ENCODE measurements around the gene FHOD3. TPM values are rescaled to one million over a fixed set of nuclear protein-coding genes. Genes with fewer than 3 reads are reported as not detected.

Gene FHOD3
- total RNA-seq, 2 experiments from 2014 or later: not detected

DNA sequence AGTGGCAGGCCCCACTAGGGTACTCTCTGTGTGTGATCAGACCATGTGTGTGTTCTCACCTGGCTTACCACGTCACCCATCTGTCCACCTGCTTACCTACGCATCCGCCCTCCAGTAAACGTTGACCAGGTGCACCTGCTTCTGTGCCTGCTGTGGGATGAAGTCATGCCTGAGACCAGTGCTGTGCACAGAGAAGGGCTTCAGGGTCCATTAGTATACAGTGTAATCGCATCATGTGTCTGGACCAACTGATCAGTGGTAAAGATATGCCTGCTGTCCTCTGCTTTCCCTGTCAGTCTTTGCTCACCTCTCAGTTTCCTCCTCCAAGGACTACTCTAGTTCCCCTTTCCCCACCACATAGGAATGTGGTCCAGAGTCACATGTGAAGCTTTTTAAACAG is 109.3 kb downstream of the FHOD3 start:
- no peaks in the 10 kb centered on the region for H3K36me3 Mint-ChIP-seq
- H3K9me3 Mint-ChIP-seq: no peaks in the 10 kb centered on the region
- no peaks in the 10 kb centered on the region for H3K4me1 Mint-ChIP-seq
- H3K27ac Mint-ChIP-seq: no peak overlapping the region
- peaks cover 2% of the 10 kb centered on the region for H3K27me3 Mint-ChIP-seq
- DNase-seq: no peak
- no peak overlapping the region for H3K4me3 Mint-ChIP-seq

DNA sequence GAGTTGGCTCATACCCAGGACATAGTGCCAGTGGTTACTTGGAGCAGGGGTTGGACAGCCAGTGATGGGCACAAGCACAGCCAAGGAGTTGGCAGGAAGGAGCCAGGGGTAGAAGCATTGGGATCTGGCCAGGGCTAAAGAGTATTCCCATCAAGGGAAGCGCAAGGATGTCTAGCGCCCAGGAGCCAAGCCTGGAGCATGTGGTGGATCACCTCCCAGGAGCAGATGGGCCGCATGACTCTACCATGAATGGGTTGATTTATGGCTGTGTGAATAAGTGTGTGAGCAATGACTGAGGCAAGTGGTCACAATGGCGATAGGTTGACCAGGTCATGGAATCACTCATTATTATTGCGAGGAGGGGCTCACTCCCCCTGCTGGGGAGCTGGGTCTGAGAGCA is 111.1 kb downstream of the FHOD3 start:
- H3K9me3 Mint-ChIP-seq: no peaks in the 10 kb centered on the region
- no peaks in the 10 kb centered on the region for H3K36me3 Mint-ChIP-seq
- no peak overlapping the region for H3K27ac Mint-ChIP-seq
- no peaks in the 10 kb centered on the region for H3K4me1 Mint-ChIP-seq
- DNase-seq: no peak
- peaks cover 3% of the 10 kb centered on the region for H3K27me3 Mint-ChIP-seq
- no peak overlapping the region for H3K4me3 Mint-ChIP-seq

DNA sequence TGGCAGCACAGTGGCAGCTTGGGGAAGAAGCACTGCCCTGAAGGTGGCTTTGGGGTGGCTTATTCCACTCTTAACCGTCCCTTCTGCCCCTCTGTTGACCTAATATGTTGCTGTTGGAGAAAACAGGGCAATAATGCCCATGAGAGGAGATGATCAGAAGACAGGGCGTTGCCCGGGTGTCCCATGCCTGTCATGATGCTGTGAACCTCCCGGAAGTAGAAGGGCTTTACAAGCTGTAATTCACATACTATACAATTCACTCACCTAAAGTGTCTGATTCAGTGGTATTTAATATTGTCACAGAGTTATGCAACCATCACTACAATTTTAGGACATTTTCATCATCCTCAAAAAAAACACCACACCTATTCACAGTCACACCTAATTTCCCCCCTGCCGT is 112.3 kb downstream of the FHOD3 start:
- Mint-ChIP-seq H3K4me3 (no peak overlapping the region), H3K9me3 (no peaks in the 10 kb centered on the region), H3K27me3 (peaks cover 3% of the 10 kb centered on the region), H3K4me1 (no peaks in the 10 kb centered on the region), H3K36me3 (no peaks in the 10 kb centered on the region), H3K27ac (no peak overlapping the region)
- DNase-seq: no peak

DNA sequence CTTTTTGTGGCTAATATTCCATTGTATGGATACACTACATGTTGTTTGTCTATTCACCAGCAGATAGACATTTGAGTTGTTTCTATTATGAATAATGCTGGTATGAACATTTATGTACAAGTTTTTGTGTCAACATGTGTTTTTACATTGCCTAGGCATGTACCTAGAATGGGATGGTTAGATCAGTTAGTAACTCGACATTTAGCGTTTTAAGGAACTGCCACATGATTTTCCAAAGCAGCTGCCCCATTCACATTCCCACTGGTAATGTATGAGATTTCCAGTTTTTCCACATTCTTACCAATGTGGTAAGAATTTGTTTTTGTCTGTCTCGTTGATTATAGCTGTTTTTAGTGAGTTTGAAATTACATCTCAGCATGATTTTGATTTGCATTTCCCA is 112.8 kb downstream of the FHOD3 start:
- H3K27me3 Mint-ChIP-seq: peaks cover 3% of the 10 kb centered on the region
- H3K4me1 Mint-ChIP-seq: no peaks in the 10 kb centered on the region
- DNase-seq: no peak
- no peaks in the 10 kb centered on the region for H3K36me3 Mint-ChIP-seq
- no peaks in the 10 kb centered on the region for H3K9me3 Mint-ChIP-seq
- H3K4me3 Mint-ChIP-seq: no peak overlapping the region
- no peak overlapping the region for H3K27ac Mint-ChIP-seq

DNA sequence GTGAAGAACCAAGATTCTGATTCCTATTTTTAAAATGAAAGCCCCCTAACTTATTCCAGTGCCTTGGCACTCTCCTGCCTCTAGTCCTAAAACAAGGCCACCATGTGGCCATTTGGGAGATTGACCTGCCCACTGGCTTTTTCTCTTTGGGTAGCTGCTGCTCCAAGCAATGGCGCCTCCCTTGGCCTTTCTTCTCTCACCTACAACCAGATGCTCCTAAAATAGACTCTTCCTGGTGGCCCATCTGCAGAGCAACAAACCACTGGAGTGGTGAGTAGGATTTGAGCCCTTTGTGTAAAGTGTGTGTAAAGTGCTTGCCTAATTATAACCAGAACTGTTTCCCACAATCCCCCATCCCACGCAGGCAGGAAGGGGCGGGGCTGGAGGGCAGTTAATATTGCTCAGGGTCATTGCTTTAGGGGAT is 114.2 kb downstream of the FHOD3 start:
- Mint-ChIP-seq H3K27me3 (peaks cover 3% of the 10 kb centered on the region), H3K36me3 (no peaks in the 10 kb centered on the region), H3K9me3 (no peaks in the 10 kb centered on the region), H3K4me3 (no peak overlapping the region), H3K27ac (no peak overlapping the region), H3K4me1 (no peaks in the 10 kb centered on the region)
- no peak for DNase-seq

DNA sequence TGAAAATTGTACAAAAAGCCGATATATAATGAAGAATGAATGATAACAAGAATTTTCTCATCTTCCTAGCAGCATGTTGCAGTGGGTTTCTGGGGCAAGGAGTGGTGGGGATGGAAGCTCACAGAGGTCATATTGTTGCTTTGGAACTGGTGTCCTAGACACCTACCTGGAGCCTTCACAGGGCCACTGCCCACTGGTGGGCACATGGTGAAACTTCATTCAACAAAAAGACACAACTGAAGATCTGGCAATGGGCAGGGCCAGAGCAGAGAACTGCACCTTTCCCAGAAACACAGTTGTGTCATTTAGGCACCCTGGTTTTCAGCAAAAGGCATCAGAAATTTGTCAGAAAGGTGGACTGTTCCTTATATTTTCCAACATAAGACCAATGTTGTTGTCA is 115.3 kb downstream of the FHOD3 start:
- no peaks in the 10 kb centered on the region for H3K9me3 Mint-ChIP-seq
- H3K36me3 Mint-ChIP-seq: no peaks in the 10 kb centered on the region
- H3K27ac Mint-ChIP-seq: no peak overlapping the region
- no peak for DNase-seq
- no peak overlapping the region for H3K4me3 Mint-ChIP-seq
- peaks cover 3% of the 10 kb centered on the region for H3K27me3 Mint-ChIP-seq
- H3K4me1 Mint-ChIP-seq: no peaks in the 10 kb centered on the region

DNA sequence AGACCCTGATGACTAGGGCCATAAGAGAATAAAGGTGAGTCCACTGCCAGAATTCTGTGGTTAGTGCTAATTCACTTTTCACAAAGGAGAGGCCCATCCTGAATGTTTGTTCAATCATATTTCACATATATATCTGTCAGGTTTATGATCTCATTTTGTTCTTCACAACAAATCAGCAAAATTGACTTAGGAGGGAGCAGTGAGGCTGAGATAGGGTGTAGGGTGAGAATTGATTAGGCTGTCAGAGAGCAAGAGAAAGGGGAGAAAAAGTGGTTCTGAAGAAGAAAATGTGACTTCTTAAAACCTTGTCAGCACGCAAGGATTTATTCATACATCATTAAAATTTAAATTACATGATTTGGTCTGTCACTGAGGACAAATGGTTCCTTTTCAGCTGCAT is 117.7 kb downstream of the FHOD3 start:
- H3K27me3 Mint-ChIP-seq: peaks cover 8% of the 10 kb centered on the region
- DNase-seq: no peak
- H3K36me3 Mint-ChIP-seq: no peaks in the 10 kb centered on the region
- H3K27ac Mint-ChIP-seq: no peak overlapping the region
- no peak overlapping the region for H3K4me3 Mint-ChIP-seq
- no peaks in the 10 kb centered on the region for H3K4me1 Mint-ChIP-seq
- H3K9me3 Mint-ChIP-seq: no peaks in the 10 kb centered on the region

DNA sequence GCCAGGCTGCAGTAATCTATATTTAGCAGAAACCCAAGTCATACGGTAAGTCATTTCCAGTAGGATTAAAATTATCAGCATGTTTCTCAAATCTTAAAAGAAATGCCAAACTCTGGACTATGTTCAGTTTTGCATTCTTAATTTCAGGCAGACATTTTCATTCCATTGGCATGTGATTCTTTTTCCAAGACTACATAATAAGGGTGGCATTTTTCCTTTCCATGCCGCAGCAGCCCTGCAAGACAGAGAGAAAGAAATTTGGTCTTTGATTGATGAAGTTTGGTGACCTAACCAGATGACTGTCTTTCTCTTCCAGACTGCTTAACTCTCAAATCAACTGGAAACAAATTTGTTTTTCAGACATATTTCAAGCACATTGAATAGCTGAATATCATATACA is 118.1 kb downstream of the FHOD3 start:
- no peak for DNase-seq
- Mint-ChIP-seq H3K27ac (no peak overlapping the region), H3K9me3 (no peaks in the 10 kb centered on the region), H3K4me1 (no peaks in the 10 kb centered on the region), H3K36me3 (no peaks in the 10 kb centered on the region), H3K4me3 (no peak overlapping the region), H3K27me3 (peaks cover 8% of the 10 kb centered on the region)

DNA sequence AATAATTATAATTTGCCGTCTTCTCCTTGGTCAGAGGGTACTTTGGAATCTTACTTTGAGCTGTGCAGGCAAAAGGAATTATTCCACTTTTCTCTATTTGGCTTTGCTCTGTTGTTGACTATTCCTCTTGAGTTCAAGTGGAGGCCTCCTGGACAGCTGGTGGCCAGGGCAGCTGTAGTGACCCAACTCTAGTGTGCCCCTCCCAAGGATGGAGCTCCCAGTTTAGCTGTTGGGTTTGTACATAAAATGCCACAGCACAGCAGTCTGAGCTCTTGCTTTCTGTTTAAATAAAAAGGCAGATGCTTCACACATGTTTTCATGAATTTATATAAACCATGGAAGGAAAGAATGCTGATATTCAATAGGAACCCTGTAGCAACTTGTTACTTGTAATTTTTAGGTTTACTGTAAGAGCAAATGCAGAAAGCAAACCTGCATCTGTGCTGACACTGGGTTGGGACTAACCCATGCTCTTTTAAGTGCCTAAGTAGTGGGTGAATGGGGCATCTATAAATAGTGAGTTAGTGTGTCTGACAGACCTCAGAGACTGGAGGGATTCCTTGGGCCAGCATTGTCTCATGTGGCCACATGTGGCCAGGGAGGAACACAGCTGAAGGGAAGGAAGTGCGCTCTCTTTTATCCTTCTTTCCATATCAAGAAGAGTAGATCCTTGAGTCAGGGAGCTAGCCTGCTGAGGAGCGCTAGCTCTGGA is 121.8 kb downstream of the FHOD3 start:
- DNase-seq: no peak
- H3K4me1 Mint-ChIP-seq: no peaks in the 10 kb centered on the region
- H3K4me3 Mint-ChIP-seq: no peak overlapping the region
- peaks cover 5% of the 10 kb centered on the region for H3K27me3 Mint-ChIP-seq
- no peak overlapping the region for H3K27ac Mint-ChIP-seq
- H3K9me3 Mint-ChIP-seq: no peaks in the 10 kb centered on the region
- H3K36me3 Mint-ChIP-seq: no peaks in the 10 kb centered on the region

DNA sequence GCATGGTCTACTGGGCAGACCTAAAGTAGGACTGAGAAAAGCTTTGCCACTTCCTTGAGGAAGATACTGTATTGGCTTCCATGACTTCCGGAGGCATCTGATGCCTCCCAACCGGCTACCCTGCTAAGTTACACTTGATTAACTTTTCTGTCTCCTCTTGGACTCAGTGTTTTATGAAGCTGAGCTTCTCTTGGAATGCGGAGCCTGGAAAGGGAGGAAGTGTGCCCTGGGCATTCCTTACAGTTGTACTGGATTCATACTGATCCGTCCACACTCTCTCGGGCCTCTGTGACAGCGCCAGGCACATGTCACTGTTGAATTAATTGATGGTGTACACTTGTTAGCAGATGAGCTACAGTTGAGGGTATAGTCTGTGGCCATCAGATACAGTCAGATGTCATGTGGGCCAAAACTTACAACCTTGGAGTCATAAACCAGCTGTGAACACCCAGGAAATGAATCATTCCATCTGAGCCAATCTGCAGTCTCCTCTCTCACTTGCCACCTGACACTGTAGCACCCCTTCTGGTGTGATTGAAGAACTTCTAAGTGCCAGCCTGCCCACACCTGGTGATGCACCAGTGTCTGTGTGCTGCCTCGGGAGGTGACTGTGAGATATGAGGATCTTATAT is 122.5 kb downstream of the FHOD3 start:
- H3K4me1 Mint-ChIP-seq: no peaks in the 10 kb centered on the region
- no peak overlapping the region for H3K4me3 Mint-ChIP-seq
- H3K27ac Mint-ChIP-seq: no peak overlapping the region
- no peaks in the 10 kb centered on the region for H3K9me3 Mint-ChIP-seq
- H3K27me3 Mint-ChIP-seq: peaks cover 5% of the 10 kb centered on the region
- DNase-seq: peak; percentile 10
- no peaks in the 10 kb centered on the region for H3K36me3 Mint-ChIP-seq

DNA sequence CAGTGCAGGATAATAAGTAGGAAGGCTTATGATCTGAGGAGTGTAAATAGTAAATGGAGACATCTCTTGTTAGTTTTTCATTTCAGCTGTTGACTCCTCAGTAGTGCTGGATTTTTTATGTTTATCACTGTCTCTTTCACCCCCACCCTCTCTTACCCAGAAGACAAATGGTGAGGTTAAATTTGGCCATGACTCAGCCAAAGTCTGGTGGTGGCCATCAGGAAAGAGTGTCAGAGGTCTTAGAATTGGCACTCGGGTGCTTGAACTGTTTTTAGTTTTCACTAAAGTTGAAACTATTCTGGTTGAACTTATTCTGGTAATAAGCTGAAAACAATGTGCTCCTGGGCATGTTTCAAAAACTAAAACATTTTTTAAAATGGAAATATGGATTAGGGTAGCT is 123.3 kb downstream of the FHOD3 start:
- Mint-ChIP-seq H3K4me3 (no peak overlapping the region), H3K27me3 (peaks cover 5% of the 10 kb centered on the region), H3K36me3 (no peaks in the 10 kb centered on the region), H3K9me3 (no peaks in the 10 kb centered on the region), H3K4me1 (no peaks in the 10 kb centered on the region), H3K27ac (no peak overlapping the region)
- no peak for DNase-seq

DNA sequence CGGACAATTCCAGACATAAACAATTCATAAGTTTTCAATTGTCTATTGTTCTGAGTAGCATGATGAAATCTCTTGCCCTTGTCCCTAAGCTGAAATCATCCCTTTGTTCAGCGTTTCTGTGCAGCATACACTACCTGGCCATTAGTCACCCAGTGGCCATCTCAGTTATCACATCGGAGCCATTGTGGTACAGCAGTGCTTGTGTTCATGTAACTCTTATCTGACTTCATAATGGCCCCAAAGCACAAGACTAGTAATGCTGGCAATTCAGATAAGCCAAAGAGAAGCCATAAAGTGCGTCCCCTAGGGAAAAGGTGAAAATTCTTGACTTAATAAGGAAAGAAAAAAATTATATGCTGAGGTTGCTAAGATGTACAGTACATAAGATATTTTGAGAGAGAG is 127.2 kb downstream of the FHOD3 start:
- Mint-ChIP-seq H3K36me3 (no peaks in the 10 kb centered on the region), H3K27me3 (peaks cover 4% of the 10 kb centered on the region)

DNA sequence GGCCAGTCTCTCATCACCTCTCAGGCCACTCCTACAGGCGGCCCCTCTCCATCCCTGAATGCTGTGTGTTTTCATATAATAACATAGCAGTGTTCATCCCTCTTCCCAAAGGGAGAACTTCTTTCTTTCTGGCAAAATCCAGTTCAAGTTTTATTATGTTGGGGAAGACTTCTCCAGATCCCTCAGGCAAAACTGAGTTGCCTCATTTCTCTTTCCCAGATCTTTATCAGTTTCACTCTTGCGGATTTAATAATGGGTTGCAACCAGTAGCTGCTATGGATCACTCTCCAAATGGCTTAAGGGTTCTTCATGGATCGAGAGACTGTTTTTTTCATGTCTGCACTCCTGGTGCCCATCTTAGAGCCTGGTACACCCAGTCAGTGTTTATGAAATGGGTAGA is 129.9 kb downstream of the FHOD3 start:
- no peaks in the 10 kb centered on the region for H3K36me3 Mint-ChIP-seq
- H3K9me3 Mint-ChIP-seq: no peaks in the 10 kb centered on the region
- H3K27ac Mint-ChIP-seq: no peak overlapping the region
- no peaks in the 10 kb centered on the region for H3K4me1 Mint-ChIP-seq
- no peak overlapping the region for H3K4me3 Mint-ChIP-seq
- H3K27me3 Mint-ChIP-seq: peaks cover 4% of the 10 kb centered on the region
- DNase-seq: no peak

More for the DNA sequence above, 127.2 kb downstream of the FHOD3 start:
- H3K4me3 Mint-ChIP-seq: no peak overlapping the region
- no peaks in the 10 kb centered on the region for H3K9me3 Mint-ChIP-seq
- no peak overlapping the region for H3K27ac Mint-ChIP-seq
- DNase-seq: no peak
- H3K4me1 Mint-ChIP-seq: no peaks in the 10 kb centered on the region

DNA sequence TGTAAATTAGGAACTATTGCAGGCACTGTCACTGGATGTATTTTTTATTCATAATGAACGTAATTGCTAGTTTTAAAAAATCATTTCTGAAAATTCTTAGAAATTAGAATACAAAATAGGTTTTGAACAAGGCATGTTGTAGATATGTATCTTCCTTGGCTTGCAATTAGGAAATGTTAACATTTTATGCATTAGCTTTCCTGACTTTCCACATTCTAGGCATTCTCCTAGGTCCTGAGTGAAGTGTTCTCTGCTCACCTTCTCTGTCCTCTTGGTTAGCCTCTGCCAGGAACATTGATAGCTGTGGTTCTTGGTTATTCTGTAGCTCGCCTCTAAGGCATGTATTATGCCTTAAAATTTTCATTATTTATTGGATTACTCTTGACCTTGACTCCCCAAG is 130.3 kb downstream of the FHOD3 start:
- Mint-ChIP-seq H3K36me3 (no peaks in the 10 kb centered on the region), H3K4me1 (no peaks in the 10 kb centered on the region), H3K27me3 (peaks cover 4% of the 10 kb centered on the region), H3K27ac (no peak overlapping the region), H3K4me3 (no peak overlapping the region), H3K9me3 (no peaks in the 10 kb centered on the region)
- DNase-seq: no peak

DNA sequence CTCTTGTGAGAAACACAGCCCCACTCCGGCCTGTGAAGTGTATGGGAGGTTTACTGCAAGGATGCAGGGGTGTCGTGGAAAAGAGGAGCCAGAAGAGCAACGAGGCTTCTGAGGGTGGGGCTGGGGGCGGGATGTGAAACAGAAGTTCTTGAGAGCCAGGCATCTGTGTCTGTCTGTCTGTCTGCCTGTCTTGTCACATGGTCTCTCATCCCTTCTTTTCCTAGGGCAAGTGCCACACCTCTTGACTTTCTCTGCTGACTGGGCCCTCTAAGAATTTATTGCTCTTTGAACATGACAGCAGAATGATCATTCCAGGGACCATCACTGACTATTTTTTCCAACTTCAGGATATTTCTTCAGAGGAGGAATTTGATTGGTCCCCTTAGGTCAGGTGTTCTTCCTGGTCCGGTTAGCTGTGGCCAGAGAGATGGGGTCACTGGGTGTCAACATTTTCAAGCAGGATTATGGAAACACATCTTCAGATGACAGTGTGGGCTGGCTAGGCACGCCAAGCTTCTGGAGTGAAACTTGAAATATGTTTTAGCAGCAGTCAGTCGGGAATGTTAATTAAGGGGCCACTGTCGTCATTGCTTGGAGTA is 131.0 kb downstream of the FHOD3 start:
- no peak overlapping the region for H3K27ac Mint-ChIP-seq
- no peak for DNase-seq
- H3K9me3 Mint-ChIP-seq: no peaks in the 10 kb centered on the region
- no peak overlapping the region for H3K4me3 Mint-ChIP-seq
- no peaks in the 10 kb centered on the region for H3K4me1 Mint-ChIP-seq
- no peaks in the 10 kb centered on the region for H3K36me3 Mint-ChIP-seq
- peaks cover 4% of the 10 kb centered on the region for H3K27me3 Mint-ChIP-seq
